OCI-LY3 (cell line): Measurements from ENCODE around the gene SPEF1.
A peak's percentile ranks its signal among the peaks of the same experiment; 100 is the strongest.

Experiments used
- H2AFZ ChIP-seq: fragments of 200-600, 300-600 bp; shearing (Covaris generic); 2 replicates; pipeline ENCODE4 v1.6.0; 2014; ENCODE audit warnings: antibody characterized with exemption, low read depth, low read length
- H3K27ac ChIP-seq: fragments of 200-600, 300-600 bp; sonication (generic); 2 replicates; pipeline ENCODE4 v1.5.1; 2014; ENCODE audit warnings: mild to moderate bottlenecking, low read length, moderate library complexity, mixed read lengths
- H3K27me3 ChIP-seq: fragments of 200-600, 300-600 bp; sonication (generic); 2 replicates; pipeline ENCODE4 v1.6.1; 2014; ENCODE audit warnings: low read depth, low read length, mixed read lengths
- H3K36me3 ChIP-seq: fragments of 200-600, 300-600 bp; sonication (generic); replicated peaks from 2 replicates; pipeline ENCODE3; 2014; ENCODE audit warnings: low read depth, low read length, mixed read lengths
- H3K4me1 ChIP-seq: fragments of 300-600, 200-600 bp; sonication (generic); 2 replicates; pipeline ENCODE4 v1.6.1; 2014; ENCODE audit warnings: low read length, mixed read lengths
- H3K4me2 ChIP-seq: fragments of 200-600, 300-600 bp; sonication (generic); 2 replicates; pipeline ENCODE4 v1.6.1; 2014; ENCODE audit warnings: low read length, mixed read lengths
- H3K4me3 ChIP-seq: fragments of 300-600, 200-600 bp; sonication (generic); 2 replicates; pipeline ENCODE4 v1.5.1; 2014; ENCODE audit warnings: antibody characterized with exemption, mild to moderate bottlenecking, low read length, moderate library complexity
- H3K79me2 ChIP-seq: fragments of 300-600, 200-600 bp; shearing (Covaris generic); 2 replicates; pipeline ENCODE4 v1.6.1; 2014; ENCODE audit warnings: mild to moderate bottlenecking, low read length, mixed read lengths
- H3K9ac ChIP-seq: fragments of 300-600, 200-600 bp; shearing (Covaris generic); 2 replicates; pipeline ENCODE4 v1.6.0; 2014; ENCODE audit warnings: mild to moderate bottlenecking, low read length, moderate library complexity
- H3K9me3 ChIP-seq: fragments of 200-600, 300-600 bp; shearing (Covaris generic); 2 replicates; pipeline ENCODE4 v1.6.1; 2014; ENCODE audit warnings: low read length, mixed read lengths; ENCODE audit not compliant: insufficient read depth
- H4K20me1 ChIP-seq: fragments of 200-600, 300-600 bp; sonication (generic); 2 replicates; pipeline ENCODE4 v1.6.1; 2016; ENCODE audit warnings: low read length, mixed read lengths; ENCODE audit not compliant: insufficient read depth
- EZH2phosphoT487 ChIP-seq: fragments of 200-600 bp; shearing (Covaris generic); IDR thresholded peaks from 2 replicates; pipeline ENCODE4 v1.6.1; 2018; ENCODE audit warnings: antibody characterized with exemption, mixed run types, low read depth
- TF ChIP-seq, protein P1 (sequence below): fragments of 200-600, 300-600 bp; sonication (generic); IDR thresholded peaks from 2 replicates; pipeline ENCODE4 v1.5.1; 2014; ENCODE audit warnings: antibody characterized with exemption, low read length, low read depth

SPEF1 gene

DNA sequence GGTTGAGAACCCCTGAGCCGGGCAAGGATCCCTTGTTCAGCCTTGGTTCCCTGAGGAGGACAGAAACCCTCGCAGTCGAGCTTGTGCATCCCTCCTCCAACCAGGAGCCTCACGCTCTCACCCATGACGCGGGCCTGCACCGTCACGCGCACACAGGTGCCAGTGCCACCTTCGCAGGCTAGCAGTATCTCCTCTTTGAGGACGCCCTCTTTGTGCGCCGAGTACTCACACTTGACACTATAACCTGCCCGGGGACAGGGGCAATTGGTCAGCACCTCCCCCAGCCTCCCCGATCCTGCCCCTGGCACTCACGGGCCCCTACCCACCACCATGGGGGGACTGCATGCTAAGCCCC is 27.0 kb downstream of the SPEF1 start:
- Histone ChIP-seq H3K36me3 (peaks cover 14% of the 10 kb centered on the region), H3K27ac (no peak overlapping the region), H3K4me1 (no peaks in the 10 kb centered on the region), H3K79me2 (no peaks in the 10 kb centered on the region), H3K9me3 (no peaks in the 10 kb centered on the region), H4K20me1 (no peaks in the 10 kb centered on the region; the same call in 1 of the 2 replicates), H3K27me3 (no peaks in the 10 kb centered on the region), H3K4me2 (no peak overlapping the region), H2AFZ (no peak overlapping the region), H3K4me3 (no peak overlapping the region), H3K9ac (no peak overlapping the region)
- TF ChIP-seq, protein P1, sequence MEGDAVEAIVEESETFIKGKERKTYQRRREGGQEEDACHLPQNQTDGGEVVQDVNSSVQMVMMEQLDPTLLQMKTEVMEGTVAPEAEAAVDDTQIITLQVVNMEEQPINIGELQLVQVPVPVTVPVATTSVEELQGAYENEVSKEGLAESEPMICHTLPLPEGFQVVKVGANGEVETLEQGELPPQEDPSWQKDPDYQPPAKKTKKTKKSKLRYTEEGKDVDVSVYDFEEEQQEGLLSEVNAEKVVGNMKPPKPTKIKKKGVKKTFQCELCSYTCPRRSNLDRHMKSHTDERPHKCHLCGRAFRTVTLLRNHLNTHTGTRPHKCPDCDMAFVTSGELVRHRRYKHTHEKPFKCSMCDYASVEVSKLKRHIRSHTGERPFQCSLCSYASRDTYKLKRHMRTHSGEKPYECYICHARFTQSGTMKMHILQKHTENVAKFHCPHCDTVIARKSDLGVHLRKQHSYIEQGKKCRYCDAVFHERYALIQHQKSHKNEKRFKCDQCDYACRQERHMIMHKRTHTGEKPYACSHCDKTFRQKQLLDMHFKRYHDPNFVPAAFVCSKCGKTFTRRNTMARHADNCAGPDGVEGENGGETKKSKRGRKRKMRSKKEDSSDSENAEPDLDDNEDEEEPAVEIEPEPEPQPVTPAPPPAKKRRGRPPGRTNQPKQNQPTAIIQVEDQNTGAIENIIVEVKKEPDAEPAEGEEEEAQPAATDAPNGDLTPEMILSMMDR, result no peak
- no peak for TF ChIP-seq EZH2phosphoT487

DNA sequence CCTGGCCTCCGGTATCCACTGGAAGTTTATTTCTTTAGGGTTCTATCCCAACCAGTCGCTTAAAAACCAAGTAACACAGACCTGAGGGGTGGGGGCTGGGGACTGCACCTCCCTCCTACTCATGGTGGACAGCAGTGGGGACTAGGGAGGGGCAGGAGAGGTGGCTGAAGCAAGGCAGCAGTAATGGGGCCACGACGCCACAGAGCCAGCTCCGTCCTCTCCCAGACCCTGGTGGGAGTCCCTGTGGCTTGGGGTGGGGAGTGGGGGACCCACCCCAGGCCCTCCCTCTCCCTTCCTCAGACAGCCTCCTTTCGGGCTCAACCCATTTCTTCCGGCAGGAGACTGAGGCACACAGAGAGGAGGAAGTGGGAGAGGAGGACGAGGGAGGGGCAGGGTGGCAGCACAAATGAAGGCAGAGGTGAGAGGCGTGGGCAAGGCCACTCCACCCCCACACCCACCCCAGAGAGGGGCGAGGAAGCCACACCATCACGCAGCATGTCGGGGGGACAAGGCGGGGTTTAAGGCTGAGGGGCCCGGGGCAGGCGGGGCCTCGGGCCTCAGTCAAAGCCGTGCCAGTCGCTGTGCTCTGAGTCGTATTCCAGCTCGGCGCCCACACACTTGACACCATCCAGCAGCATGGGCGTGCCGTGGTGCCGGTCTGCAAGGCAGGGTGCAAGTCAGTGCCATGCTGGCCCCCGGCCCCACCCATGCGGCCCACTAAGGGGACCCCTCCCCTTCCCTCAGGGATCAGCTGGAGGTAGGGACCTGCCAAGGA is 27.6 kb downstream of the SPEF1 start:
- Histone ChIP-seq H3K27ac (no peak overlapping the region), H3K9me3 (no peaks in the 10 kb centered on the region), H3K4me1 (no peaks in the 10 kb centered on the region)

DNA sequence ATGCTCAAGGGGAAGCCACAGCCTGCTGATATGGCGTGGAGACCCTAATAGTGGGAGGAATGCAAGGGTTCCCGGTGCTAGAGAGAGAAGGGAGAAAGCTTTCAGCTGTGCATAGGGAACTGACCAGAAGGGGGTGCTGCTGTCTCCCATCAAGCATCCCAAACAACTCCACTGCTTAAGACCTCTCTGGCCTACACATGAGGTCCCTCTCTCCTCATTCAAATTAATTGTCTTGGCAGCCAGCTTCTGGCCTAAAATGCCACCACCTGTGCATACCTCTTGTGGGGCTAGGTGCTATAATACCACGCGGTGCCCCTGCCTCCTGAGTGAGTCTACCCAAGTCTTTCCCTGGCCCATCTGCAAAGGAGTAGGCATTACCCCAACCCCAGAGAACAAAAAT is 28.1 kb downstream of the SPEF1 start:
- Histone ChIP-seq H3K4me2 (no peak overlapping the region), H3K9ac (no peak overlapping the region), H3K79me2 (no peaks in the 10 kb centered on the region), H3K4me1 (no peaks in the 10 kb centered on the region), H3K9me3 (no peaks in the 10 kb centered on the region), H4K20me1 (no peaks in the 10 kb centered on the region; the same call in 1 of the 2 replicates), H3K27ac (no peak overlapping the region), H3K27me3 (no peaks in the 10 kb centered on the region), H3K36me3 (peaks cover 11% of the 10 kb centered on the region), H2AFZ (no peak overlapping the region), H3K4me3 (no peak overlapping the region)
- TF ChIP-seq, protein P1, result peak; percentile 84
- no peak for TF ChIP-seq EZH2phosphoT487

More for the DNA sequence above, 27.6 kb downstream of the SPEF1 start:
- H3K9ac ChIP-seq, result no peak overlapping the region
- TF ChIP-seq EZH2phosphoT487, result no peak
- TF ChIP-seq, protein P1, result no peak
- no peaks in the 10 kb centered on the region for H3K79me2 ChIP-seq
- no peaks in the 10 kb centered on the region; the same call in 1 of the 2 replicates for H4K20me1 ChIP-seq
- H3K36me3 ChIP-seq, result peaks cover 14% of the 10 kb centered on the region
- H3K4me3 ChIP-seq, result no peak overlapping the region
- H2AFZ ChIP-seq, result no peak overlapping the region
- no peak overlapping the region for H3K4me2 ChIP-seq
- no peaks in the 10 kb centered on the region for H3K27me3 ChIP-seq

DNA sequence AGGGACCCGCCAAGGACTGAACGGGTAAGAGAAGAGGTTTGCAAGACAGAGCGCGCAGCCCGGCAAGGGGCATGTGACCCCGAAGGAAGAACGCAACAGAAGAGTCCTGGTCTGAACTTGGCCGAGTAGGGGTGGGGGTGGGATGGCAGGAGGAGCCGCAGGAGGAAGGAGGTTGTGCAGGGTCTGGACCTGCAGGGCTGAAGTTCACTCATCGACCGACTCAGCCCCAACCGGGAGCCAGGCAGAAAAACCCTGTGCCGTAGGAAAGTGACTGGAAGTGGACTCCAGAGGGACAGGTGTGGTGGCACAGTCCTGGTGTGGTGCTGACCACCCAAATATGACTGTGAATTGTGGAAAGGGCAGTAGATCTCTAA is 28.9 kb downstream of the SPEF1 start:
- peaks cover 6% of the 10 kb centered on the region for H3K36me3 ChIP-seq
- no peak for TF ChIP-seq EZH2phosphoT487
- TF ChIP-seq, protein P1, result no peak
- no peaks in the 10 kb centered on the region for H3K9me3 ChIP-seq
- no peaks in the 10 kb centered on the region; the same call in 1 of the 2 replicates for H4K20me1 ChIP-seq
- no peak overlapping the region for H3K4me2 ChIP-seq
- H3K27ac ChIP-seq, result no peak overlapping the region
- H2AFZ ChIP-seq, result no peak overlapping the region
- H3K4me3 ChIP-seq, result no peak overlapping the region
- H3K4me1 ChIP-seq, result no peaks in the 10 kb centered on the region
- no peaks in the 10 kb centered on the region for H3K27me3 ChIP-seq
- no peaks in the 10 kb centered on the region for H3K79me2 ChIP-seq
- no peak overlapping the region for H3K9ac ChIP-seq
